HepG2 (cell line): ENCODE results near the gene MORF4L2. TPM values are rescaled to one million over a fixed set of nuclear protein-coding genes. Genes with fewer than 3 reads are reported as not detected.
"Not testable (repeated sequence)": the region's sequence is repeated elsewhere in the genome, so short reads cannot be mapped to it uniquely, and the experiment has no call there.

Experiments
- ATAC-seq: fragments of 200-7000 bp; cut with Tn5 transposase; 3 replicates; pipeline ENCODE4 v1.9.1; 2020; ENCODE audit warnings: mild to moderate bottlenecking, moderate library complexity
- BruUV-seq: library from RNA; stranded (reverse); fragments of 400-500 nt; replicated peaks from 2 replicates; lab custom pipeline; 2021; lab: Mats Ljungman, UMichigan
- CTCF ChIA-PET: fragments of 300-600 bp; formaldehyde crosslinking; extraction: SDS; loops from one replicate; lab custom pipeline; 2021; ENCODE audit warnings: low total read pairs, inconsistent platforms, low intra/inter-chr PET ratio; lab: Yijun Ruan, JAX
- POLR2A ChIA-PET: fragments of 350-600 bp; sonication (Branson Sonifier 250); formaldehyde crosslinking; loops from one replicate; lab custom pipeline; 2020; ENCODE audit warnings: antibody characterized with exemption, inconsistent platforms; lab: Yijun Ruan, JAX
- DNase-seq: peaks from one replicate; pipeline ENCODE4 v3.0.0-alpha.2; 2015; ENCODE audit warnings: low spot score
- FAIRE-seq: peaks from 3 replicates; lab custom pipeline; 2011; peaks lifted over from hg19 to GRCh38; lab: Jason Lieb, UNC
- H2AFZ ChIP-seq: one replicate; pipeline ENCODE4 v1.6.1; 2011; ENCODE audit warnings: low read length, inconsistent platforms
- H3K27ac ChIP-seq: fragments of 300-600 bp; 3 replicates; pipeline ENCODE4 v1.8.0; 2011; ENCODE audit warnings: mixed run types, mild to moderate bottlenecking, mixed read lengths, low read length, inconsistent platforms; ENCODE audit not compliant: insufficient read depth; ENCODE audit errors: extremely low read length
- H3K27me3 ChIP-seq, 2 experiments: fragments of 200-600 bp in 1 of 2; 2 replicates in 1 of 2; 3 replicates in 1 of 2; pipeline versions ENCODE4 v1.6.0 to v1.8.0; 2011; ENCODE audit warnings: low read length in 2 of 2, mild to moderate bottlenecking in 2 of 2, moderate library complexity in 2 of 2, inconsistent platforms in 1 of 2; ENCODE audit not compliant: insufficient read depth in 2 of 2, control insufficient read depth in 1 of 2
- H3K36me3 ChIP-seq, 2 experiments: fragments of 200-600 bp in 1 of 2; replicated peaks in 1 of 2; 2 replicates in 1 of 2; 3 replicates in 1 of 2; pipeline versions ENCODE4 v1.5.1 to v1.8.0; 2011; ENCODE audit warnings: low read length in 2 of 2, inconsistent platforms in 1 of 2; ENCODE audit not compliant: insufficient read depth in 2 of 2, control insufficient read depth in 1 of 2
- H3K4me1 ChIP-seq: 2 replicates; pipeline ENCODE4 v1.5.1; 2012; ENCODE audit warnings: low read length, inconsistent platforms; ENCODE audit not compliant: insufficient read depth
- H3K4me2 ChIP-seq: 2 replicates; pipeline ENCODE4 v1.6.0; 2011; ENCODE audit warnings: low read depth, low read length, inconsistent platforms
- H3K4me3 ChIP-seq, 3 experiments: fragments of 200-600 bp in 1 of 3; sonication (generic), shearing (Covaris generic) in 1 of 3; replicated peaks in 1 of 3; 2 replicates each; pipeline ENCODE4 v1.5.1; 2011 to 2016; ENCODE audit warnings: low read length in 3 of 3, inconsistent platforms in 2 of 3, low read depth in 2 of 3, mild to moderate bottlenecking in 2 of 3, control low read depth in 1 of 3, mixed read lengths in 1 of 3; ENCODE audit not compliant: insufficient read depth in 1 of 3
- H3K79me2 ChIP-seq: one replicate; pipeline ENCODE4 v1.6.1; 2011; ENCODE audit warnings: low read length, inconsistent platforms; ENCODE audit not compliant: insufficient read depth
- H3K9ac ChIP-seq: 2 replicates; pipeline ENCODE4 v1.6.0; 2011; ENCODE audit warnings: mild to moderate bottlenecking, low read depth, low read length, inconsistent platforms; ENCODE audit not compliant: insufficient read depth
- H3K9me3 ChIP-seq: 2 replicates; pipeline ENCODE4 v1.5.1; 2012; ENCODE audit warnings: mild to moderate bottlenecking, low read length
- H4K20me1 ChIP-seq: 2 replicates; pipeline ENCODE4 v1.6.0; 2011; ENCODE audit warnings: inconsistent platforms, mild to moderate bottlenecking, low read length, moderate library complexity; ENCODE audit not compliant: insufficient read depth
- ARNT2 ChIP-seq: sonication (generic); formaldehyde crosslinking; IDR thresholded peaks from 2 replicates; pipeline ENCODE4 v1.8.0; 2022; ENCODE audit warnings: mild to moderate bottlenecking, low read depth, missing genetic modification reagents, moderate library complexity
- FOXP1 ChIP-seq, 2 experiments: fragments of 450-650 bp in 1 of 2; IDR thresholded peaks; 2 replicates each; pipeline ENCODE4 v1.6.1; 2017 to 2018; ENCODE audit warnings: antibody characterized with exemption in 1 of 2
- HMG20B ChIP-seq: conservative IDR thresholded peaks from 2 replicates; pipeline ENCODE4 v1.6.1; 2016; ENCODE audit warnings: missing genetic modification reagents, missing compliant biosample characterization
- POLR2A ChIP-seq, 2 experiments: IDR thresholded peaks; 2 replicates each; pipeline ENCODE4 v1.6.1; 2011; ENCODE audit warnings: low read depth in 2 of 2, low read length in 2 of 2, mild to moderate bottlenecking in 1 of 2, moderate library complexity in 1 of 2; ENCODE audit not compliant: insufficient read depth in 1 of 2
- SOX13 ChIP-seq, 3 experiments: fragments of 450-650 bp in 1 of 3; sonication (generic) in 1 of 3; formaldehyde crosslinking in 1 of 3; IDR thresholded peaks in 2 of 3; conservative IDR thresholded peaks in 1 of 3; 2 replicates each; pipeline versions ENCODE4 v1.5.0 to v1.6.1; 2016 to 2020; ENCODE audit warnings: antibody characterized with exemption in 1 of 3, mild to moderate bottlenecking in 1 of 3, missing compliant biosample characterization in 1 of 3, missing genetic modification reagents in 1 of 3, moderate library complexity in 1 of 3
- SOX5 ChIP-seq: IDR thresholded peaks from 2 replicates; pipeline ENCODE4 v1.6.1; 2016; ENCODE audit warnings: borderline replicate concordance
- SOX6 ChIP-seq, 2 experiments: fragments of 450-650 bp in 1 of 2; sonication (generic) in 1 of 2; formaldehyde crosslinking in 1 of 2; IDR thresholded peaks; 2 replicates each; pipeline versions ENCODE4 v1.4.0 to v1.6.1; 2017 to 2020; ENCODE audit warnings: antibody characterized with exemption in 1 of 2, mild to moderate bottlenecking in 1 of 2, missing genetic modification reagents in 1 of 2
- ZFY ChIP-seq: sonication (generic); formaldehyde crosslinking; IDR thresholded peaks from 2 replicates; pipeline ENCODE4 v1.4.0; 2020; ENCODE audit warnings: missing genetic modification reagents
- ZNF724P ChIP-seq: sonication (generic); formaldehyde crosslinking; IDR thresholded peaks from 2 replicates; pipeline ENCODE4 v1.8.0; 2022; ENCODE audit warnings: missing genetic modification reagents, borderline replicate concordance
- WGBS: methylation state at CpG from one replicate; pipeline ENCODE4 v1.1.6; 2017; ENCODE audit warnings: low lambda C conversion rate; 5-methylcytosine and 5-hydroxymethylcytosine counted together
- in situ Hi-C: cut with HindIII; loops from 2 replicates; pipeline ENCODE4 v1.10.0; 2017; ENCODE audit warnings: low pct_unique_long_range_greater_than_20kb; ENCODE audit not compliant: extremely low pct_ligation_motif_present
- intact Hi-C: fragments of 100-400 bp; cut with micrococcal nuclease; formaldehyde crosslinking; loops from one replicate; pipeline ENCODE4 v1.10.0; 2022; ENCODE audit not compliant: unreplicated experiment
- polyA plus RNA-seq, 8 experiments: library from polyadenylated mRNA; depleted of rRNA in 3 of 8; stranded (reverse) in 7 of 8; unstranded in 1 of 8; fragments of >200 nt; fragmentation: Illumina TruSeq in 4 of 8; extraction: Trizol in 4 of 8; gene quantifications; 2 replicates each; pipeline versions ENCODE4 v1.2.1 to v1.2.3, GENCODE V29; 2011 to 2016; ENCODE audit warnings: low read depth in 4 of 8, missing spikeins in 1 of 8, mixed read lengths in 1 of 8; ENCODE audit not compliant: insufficient read depth in 1 of 8
- total RNA-seq, 5 experiments: library from RNA; depleted of rRNA; stranded (reverse); fragments of >200 nt; fragmentation: Illumina TruSeq; extraction: Trizol; gene quantifications; 2 replicates each; pipeline ENCODE4 v1.2.3, GENCODE V29; 2016; ENCODE audit warnings: low read depth in 1 of 5

The MORF4L2 gene
- total and polyA plus RNA-seq, 2 of the 13 experiments (the other 11 are each of a cell fraction or from before 2014, with no cell fraction given), result 358 to 469 TPM

DNA sequence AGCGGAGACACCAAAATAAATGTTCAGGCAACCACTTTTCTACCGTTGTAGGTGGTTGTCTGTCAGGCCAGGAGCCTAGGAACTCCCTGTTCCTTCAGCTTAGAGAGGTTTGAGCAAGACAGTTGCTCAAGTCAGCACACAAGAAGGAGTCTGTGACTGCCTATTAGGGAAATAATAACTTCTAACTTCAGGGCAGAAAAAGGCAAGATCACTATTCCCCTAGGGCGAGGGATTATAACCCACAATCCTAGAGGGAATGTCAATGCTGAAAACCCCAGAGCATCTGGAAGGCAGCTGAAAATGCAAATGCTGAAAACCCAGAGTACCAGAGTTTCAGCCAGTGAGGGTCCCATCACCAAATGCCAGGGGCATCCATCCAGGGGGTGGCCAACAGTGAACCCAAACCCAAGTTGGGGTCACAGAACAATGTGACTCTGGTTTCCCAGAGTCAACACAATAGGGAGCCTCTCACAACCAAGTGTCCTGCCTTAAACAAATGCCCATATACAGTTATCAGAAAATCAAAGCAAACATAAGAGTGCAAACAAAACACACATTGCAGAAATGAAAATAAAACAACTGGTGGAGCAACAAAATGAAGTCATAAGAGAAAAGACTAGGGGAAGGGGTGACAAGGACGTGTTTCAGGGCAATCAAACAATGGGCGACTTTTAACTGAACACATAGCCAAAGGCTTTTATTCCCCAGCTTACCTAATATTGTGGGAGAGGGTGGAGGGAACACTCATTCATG, 27.6 kb downstream of the MORF4L2 start:
- H2AFZ ChIP-seq, result peak overlapping the region; percentile 15
- no TSS peak for BruUV-seq
- intact Hi-C loops, result no loop called here
- WGBS, result 3% methylated on average over 5 of the region's 5 CpGs
- FAIRE-seq, result no peak
- TF ChIP-seq ZFY (no peak), ZNF724P (CRISPR knock-in tag) (no peak), FOXP1 (IDR thresholded peaks at IDR 0.05) (no peak), FOXP1 (CRISPR knock-in tag; IDR thresholded peaks at IDR 0.05) (peak; percentile 35; the same call in 1 of the 2 replicates), SOX13 (IDR thresholded peaks at IDR 0.05) (no peak), SOX13 (CRISPR knock-in tag; conservative IDR thresholded peaks at IDR 0.05 in 1 of 2, IDR thresholded peaks at IDR 0.05 in 1 of 2) (peak in 1 of 2 experiments; percentile 56; a peak in 1 of 4 replicates), ARNT2 (no peak), SOX5 (peak; percentile 8; the same call in 1 of the 2 replicates), POLR2A (IDR thresholded peaks at IDR 0.05; ENCODE audit: insufficient read depth in 1 of 2, low read depth in 2 of 2, low read length in 2 of 2) (no peak), SOX6 (IDR thresholded peaks at IDR 0.05) (no peak), SOX6 (CRISPR knock-in tag; IDR thresholded peaks at IDR 0.05) (peak; percentile 48; the same call in 1 of the 2 replicates), HMG20B (CRISPR knock-in tag) (no peak)
- TF ChIP-seq, all 625 proteins: peak for 4
- Histone ChIP-seq H3K27ac (no peak overlapping the region), H3K9ac (no peak overlapping the region), H4K20me1 (no peaks in the 10 kb centered on the region), H3K9me3 (no peaks in the 10 kb centered on the region), H3K4me2 (0 out of 2 replicates have a peak overlapping the region, but pooled peaks have one; percentile 3), H3K36me3 (no peaks in the 10 kb centered on the region), H3K4me3 (no peak overlapping the region), H3K27me3 (no peaks in the 10 kb centered on the region), H3K79me2 (no peaks in the 10 kb centered on the region), H3K4me1 (peaks cover 13% of the 10 kb centered on the region)
- in situ Hi-C loops, result no loop called here
- POLR2A ChIA-PET, result no interaction called here
- ATAC-seq (no peak), DNase-seq (peak; percentile 13)
- CTCF ChIA-PET, result no interaction called here

GRCh38 chrX:103657066-103657465, 29.4 kb downstream of the MORF4L2 start:
- ATAC-seq, H2AFZ ChIP-seq, H3K79me2 ChIP-seq, H3K4me2 ChIP-seq, FAIRE-seq, intact Hi-C loops, DNase-seq, H3K4me3 ChIP-seq, H3K36me3 ChIP-seq, POLR2A ChIA-PET, H3K9me3 ChIP-seq, H3K27me3 ChIP-seq, in situ Hi-C loops, H3K27ac ChIP-seq, CTCF ChIA-PET, H4K20me1 ChIP-seq, H3K9ac ChIP-seq, BruUV-seq: not testable (repeated sequence)
- H3K4me1 ChIP-seq, result peaks cover 13% of the 10 kb centered on the region
- WGBS, result 77% methylated on average over 2 of the region's 2 CpGs
